Measurements from ENCODE around the gene F11. TPM values are rescaled to one million over a fixed set of nuclear protein-coding genes. Genes with fewer than 3 reads are reported as not detected.
"Not testable (repeated sequence)": the region's sequence is repeated elsewhere in the genome, so short reads cannot be mapped to it uniquely, and the experiment has no call there.

The F11 gene
- total RNA-seq, 1 experiment from 2014 or later, result not detected

DNA sequence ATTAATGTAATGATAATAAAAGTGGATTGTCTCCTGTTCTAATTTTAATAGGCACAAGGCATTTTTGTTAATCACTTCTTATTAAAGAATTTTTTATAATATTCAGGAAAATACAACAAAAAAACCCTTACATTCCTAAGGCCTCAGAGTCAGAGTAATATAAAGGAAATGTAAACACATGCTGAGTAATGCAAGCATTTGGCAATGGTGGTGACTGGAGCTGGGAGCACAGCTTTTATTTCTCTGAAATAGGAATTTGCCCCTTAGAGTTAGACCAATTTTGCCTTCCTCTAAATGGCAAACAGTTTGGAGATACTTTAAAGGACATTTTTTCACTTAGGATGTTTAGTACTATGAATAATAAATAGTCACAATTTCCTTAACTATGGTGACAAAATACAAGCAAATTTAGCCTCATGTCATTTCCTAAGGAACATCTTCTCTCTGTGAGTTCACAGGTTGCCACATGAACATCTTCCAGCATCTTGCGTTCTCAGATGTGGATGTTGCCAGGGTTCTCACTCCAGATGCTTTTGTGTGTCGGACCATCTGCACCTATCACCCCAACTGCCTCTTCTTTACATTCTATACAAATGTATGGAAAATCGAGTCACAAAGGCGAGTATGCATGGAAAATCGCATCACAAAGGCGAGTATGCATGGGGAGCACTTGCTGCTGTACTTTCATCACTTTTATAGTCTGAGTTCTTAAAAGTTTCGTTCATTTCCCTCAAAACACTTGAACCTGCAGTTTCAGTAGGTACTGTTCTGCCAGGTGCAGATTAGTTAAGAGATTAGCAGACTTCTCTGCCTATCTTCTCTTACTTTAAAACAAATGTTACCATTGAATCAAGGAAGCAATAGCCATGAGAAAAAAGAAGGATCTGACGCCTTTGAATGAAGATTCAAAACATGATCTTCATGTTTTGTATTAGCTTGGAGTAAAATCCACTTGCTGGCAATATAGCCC is 15.9 kb upstream of the F11 start:
- no peak for DNase-seq (ENCODE audit: low spot score)

GRCh38 chr4:186250760-186251159 is 15.2 kb upstream of the F11 start:
- DNase-seq (ENCODE audit: low spot score), result no peak

- no peak for DNase-seq (ENCODE audit: low spot score)
These were observed 10.9 kb upstream of the F11 start for GRCh38 chr4:186255122-186255521.

DNA sequence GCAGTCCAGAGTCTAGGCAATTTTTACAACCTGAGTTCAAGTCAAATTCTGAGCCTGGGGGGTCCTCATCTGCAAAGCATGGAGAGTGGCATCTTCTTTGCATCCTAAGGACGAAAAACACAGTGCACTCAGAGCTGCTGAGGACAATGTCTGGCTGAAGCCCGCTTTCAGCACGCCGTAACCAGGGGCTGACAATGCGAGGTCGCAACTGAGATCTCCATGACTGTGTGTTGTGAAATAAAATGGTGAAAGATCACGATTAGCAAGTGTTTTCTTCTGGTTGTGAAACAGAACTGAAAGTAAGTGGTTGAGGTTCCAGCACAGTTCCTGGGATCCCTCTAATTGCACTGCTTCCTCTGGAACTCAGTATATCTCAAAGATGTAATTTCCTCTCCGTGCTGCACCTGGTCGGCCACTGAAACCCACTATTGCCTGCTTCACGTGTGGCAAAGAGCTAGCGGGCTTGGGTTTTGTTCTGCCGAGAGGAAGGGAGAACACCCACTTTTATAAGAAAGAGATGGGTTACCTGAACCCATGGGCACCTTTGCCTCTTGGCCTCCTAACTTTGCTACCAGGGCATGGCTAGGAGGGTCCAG is 7.7 kb upstream of the F11 start:
- no peak for DNase-seq (ENCODE audit: low spot score)

GRCh38 chr4:186260117-186260503 is 5.9 kb upstream of the F11 start:
- no peak for DNase-seq (ENCODE audit: low spot score)

DNA sequence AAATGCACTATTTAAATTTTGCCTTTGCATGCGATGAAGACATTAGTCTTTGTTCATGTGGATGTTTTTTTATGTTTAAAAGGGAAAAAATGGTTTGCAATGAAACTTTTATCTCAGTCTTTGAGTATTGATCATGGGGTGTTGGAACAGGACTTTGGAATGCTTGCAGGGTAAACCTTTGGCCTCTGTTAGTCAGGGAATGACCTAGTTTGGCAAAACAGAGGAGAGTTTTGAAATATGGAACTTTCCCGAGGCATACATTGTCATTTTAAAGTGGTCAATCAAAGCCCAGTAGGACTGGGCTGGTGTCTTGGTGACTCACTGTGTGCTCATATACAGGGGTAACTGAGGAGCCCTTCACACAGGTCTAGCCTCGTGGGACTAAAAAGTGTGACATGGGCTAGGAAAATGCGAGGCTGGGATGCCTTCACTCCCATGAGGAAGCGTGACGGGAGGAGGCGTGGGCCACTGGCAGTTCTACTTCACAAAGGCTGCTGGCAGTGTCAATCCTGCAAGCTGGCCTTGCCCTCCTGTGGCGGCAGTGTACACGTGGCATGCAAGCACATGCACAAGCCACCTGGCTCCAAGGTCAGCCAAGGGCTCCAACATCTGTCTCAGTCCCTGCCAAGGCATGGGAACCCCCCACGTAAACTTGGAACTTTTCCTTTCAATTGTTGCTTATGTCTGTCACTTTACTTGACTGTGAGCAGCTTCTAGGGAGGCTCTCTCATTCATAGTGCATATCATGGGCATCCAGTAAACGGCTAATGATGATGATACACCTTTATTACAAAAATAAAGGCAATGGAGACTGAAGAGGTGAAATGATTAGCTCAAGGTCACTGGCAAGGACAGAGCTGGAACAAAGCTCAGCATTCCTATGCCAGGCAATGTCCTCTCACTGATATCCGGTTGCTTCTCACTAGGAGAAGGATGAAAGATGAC is 5.2 kb upstream of the F11 start:
- no peak for DNase-seq (ENCODE audit: low spot score)

DNA sequence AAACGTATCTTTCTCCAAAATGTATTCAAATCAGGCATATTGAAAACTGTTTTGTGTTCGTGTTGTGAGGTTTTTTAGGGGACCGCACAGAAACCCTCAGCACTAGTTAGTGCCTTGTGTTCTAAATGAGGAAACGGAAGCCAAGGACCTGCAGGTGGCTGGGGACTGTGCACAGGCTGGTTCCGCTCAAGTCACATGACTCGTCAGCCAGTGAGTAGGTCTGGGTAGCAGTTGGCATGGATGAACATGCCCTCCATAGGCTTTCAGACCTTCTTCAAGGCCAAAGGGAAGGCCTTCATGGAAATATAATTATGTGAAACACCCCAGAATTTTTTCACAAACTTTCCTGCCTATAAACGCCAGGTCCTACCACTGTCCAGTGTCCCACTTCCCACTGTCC is 1.3 kb upstream of the F11 start:
- no peak for DNase-seq (ENCODE audit: low spot score)

- not testable (repeated sequence) for DNase-seq (ENCODE audit: low spot score)
These were observed 739 bp upstream of the F11 start for GRCh38 chr4:186265250-186265649.

GRCh38 chr4:186266729-186267456 is 904 bp downstream of the F11 start:
- no peak for DNase-seq (ENCODE audit: low spot score)

GRCh38 chr4:186271081-186271678 is 5.2 kb downstream of the F11 start:
- no peak for DNase-seq (ENCODE audit: low spot score)

DNA sequence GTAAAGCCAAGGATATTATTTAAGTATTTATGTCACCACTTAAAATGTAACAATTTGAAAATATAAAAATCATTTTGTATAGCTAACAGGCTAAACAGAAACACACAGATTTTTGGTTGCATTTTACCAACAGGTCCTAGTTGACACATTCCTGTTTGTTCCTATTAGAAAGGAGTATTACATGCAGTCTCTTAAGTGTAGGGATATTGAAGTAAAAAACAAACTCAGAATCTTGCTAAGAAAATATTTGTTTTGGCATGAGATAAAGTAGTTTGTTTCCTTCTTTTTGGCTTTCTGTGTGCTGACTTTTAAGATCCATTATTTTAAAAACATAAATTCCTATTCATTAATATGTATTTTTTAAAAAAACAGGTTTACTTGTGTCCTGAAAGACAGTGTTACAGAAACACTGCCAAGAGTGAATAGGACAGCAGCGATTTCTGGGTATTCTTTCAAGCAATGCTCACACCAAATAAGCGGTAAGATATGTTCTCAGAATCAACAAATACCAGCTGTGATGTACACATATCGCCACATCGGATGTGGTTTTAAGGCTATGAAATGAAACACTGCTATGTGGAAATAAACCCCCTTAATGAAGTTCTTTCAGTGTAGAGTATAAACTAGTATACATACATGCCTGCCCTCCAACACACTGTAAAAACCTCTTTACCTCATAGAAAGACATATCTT is 6.9 kb downstream of the F11 start:
- no peak for DNase-seq (ENCODE audit: low spot score)

- DNase-seq (ENCODE audit: low spot score), result not testable (repeated sequence)
These were observed 7.4 kb downstream of the F11 start for GRCh38 chr4:186273392-186273789.

- no peak for DNase-seq (ENCODE audit: low spot score)
These were observed 17.3 kb downstream of the F11 start for GRCh38 chr4:186283311-186283710.

- DNase-seq (ENCODE audit: low spot score), result no peak
These were observed 19.2 kb downstream of the F11 start for GRCh38 chr4:186285147-186285546.

DNA sequence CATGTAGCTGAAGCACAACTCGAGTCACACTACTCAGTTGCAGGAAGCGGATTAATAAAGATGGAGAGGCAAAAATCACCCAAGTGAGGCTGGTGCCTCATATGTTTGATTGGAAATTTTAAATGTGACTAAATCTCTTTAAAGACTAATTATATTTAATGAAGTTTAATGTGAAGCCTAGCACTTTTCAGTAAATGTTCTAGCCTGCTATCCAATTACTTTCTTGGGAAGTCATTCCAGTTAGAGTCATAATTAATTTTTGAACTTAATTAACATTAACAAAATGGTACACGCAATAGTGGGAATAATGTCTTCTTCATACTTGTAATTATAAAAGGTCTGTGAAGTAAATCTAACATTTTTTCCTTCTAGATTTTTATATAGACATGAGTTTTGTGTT is 20.6 kb downstream of the F11 start:
- no peak for DNase-seq (ENCODE audit: low spot score)

DNA sequence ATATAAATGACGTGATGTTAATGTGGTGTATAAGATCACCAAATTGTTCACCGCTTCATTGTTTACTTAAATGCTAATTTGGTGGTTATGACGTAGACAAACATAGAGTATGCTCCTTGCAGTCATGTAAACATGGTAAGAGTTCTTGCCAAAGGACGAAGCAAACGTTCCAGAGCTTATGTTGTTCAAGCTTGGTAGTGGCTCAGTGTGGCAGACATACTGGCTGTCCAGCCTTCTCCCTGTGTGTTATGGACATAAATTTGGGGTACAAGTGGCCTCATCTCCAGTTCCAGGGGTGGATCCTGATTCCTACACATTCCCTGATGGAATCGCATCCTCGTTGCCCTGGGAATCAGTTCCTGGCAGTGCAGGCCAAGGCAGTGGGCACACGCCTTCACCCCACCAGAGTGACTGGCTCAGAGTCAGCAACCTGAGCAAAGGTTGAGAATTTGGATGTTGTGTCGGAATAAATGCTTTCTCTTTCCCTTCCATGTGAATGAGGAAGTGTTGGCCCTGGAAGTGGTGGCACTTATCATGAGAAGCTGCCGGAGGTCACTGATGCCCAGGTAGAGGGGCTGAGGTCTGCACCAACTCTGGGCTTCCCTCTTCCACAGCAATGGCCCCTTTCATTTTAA is 25.4 kb downstream of the F11 start:
- peak; percentile 28 for DNase-seq (ENCODE audit: low spot score)

GRCh38 chr4:186294160-186294559 is 28.2 kb downstream of the F11 start:
- DNase-seq (ENCODE audit: low spot score), result no peak

DNA sequence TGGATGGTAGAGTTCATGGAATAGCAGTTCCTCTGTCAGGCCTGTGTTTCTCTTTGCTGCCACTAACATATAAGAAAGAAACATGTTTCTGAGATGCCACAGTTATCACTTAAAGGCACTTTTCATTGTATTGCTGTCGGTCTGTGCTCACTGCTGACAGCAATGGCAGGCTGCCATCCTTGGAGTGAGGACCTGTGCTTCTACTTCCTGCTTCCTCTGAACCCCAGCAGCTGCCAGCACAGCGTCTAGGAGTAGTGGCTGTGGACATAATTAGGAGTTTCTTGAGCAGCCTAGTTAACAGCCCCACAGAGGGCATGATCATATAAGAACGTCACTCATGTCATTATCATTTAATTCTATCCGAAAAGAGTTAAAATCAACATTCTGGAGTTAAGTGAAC is 30.5 kb downstream of the F11 start:
- DNase-seq (ENCODE audit: low spot score), result no peak

GRCh38 chr4:186297013-186297645 is 31.1 kb downstream of the F11 start:
- DNase-seq (ENCODE audit: low spot score), result peak; percentile 42
